HepG2 (cell line): ENCODE results near the gene DGAT2. TPM values are rescaled to one million over a fixed set of nuclear protein-coding genes. Genes with fewer than 3 reads are reported as not detected.

Experiments
- BORCS8-MEF2B ChIP-seq: sonication (generic); formaldehyde crosslinking; IDR thresholded peaks from 2 replicates; pipeline ENCODE4 v1.8.0; 2022; ENCODE audit warnings: mild to moderate bottlenecking, missing genetic modification reagents
- ERF ChIP-seq: IDR thresholded peaks from 2 replicates; pipeline ENCODE4 v1.6.1; 2018; ENCODE audit warnings: missing biosample characterization, missing genetic modification reagents
- HDAC1 ChIP-seq: sonication (generic); formaldehyde crosslinking; IDR thresholded peaks from 2 replicates; pipeline ENCODE4 v1.5.1; 2020; ENCODE audit warnings: mild to moderate bottlenecking, missing genetic modification reagents
- HINFP ChIP-seq: sonication (generic); formaldehyde crosslinking; IDR thresholded peaks from 2 replicates; pipeline ENCODE4 v1.4.0; 2020; ENCODE audit warnings: low read depth, mild to moderate bottlenecking, missing genetic modification reagents
- HOXD1 ChIP-seq: sonication (generic); formaldehyde crosslinking; IDR thresholded peaks from 2 replicates; pipeline ENCODE4 v1.5.0; 2020; ENCODE audit warnings: missing genetic modification reagents
- IRF1 ChIP-seq: sonication (generic); formaldehyde crosslinking; IDR thresholded peaks from 2 replicates; pipeline ENCODE4 v1.4.0; 2020; ENCODE audit warnings: low read depth, mild to moderate bottlenecking, missing genetic modification reagents
- JDP2 ChIP-seq: sonication (generic); formaldehyde crosslinking; IDR thresholded peaks from 2 replicates; pipeline ENCODE4 v1.8.1; 2022; ENCODE audit warnings: missing genetic modification reagents, borderline replicate concordance
- MIER2 ChIP-seq: IDR thresholded peaks from 2 replicates; pipeline ENCODE4 v1.6.1; 2016; ENCODE audit warnings: missing biosample characterization, missing genetic modification reagents
- PRDM15 ChIP-seq: sonication (generic); formaldehyde crosslinking; IDR thresholded peaks from 2 replicates; pipeline ENCODE4 v1.4.0; 2020; ENCODE audit warnings: missing genetic modification reagents
- SKI ChIP-seq: fragments of 450-650 bp; IDR thresholded peaks from one replicate; pipeline ENCODE4 v1.6.1; 2018; ENCODE audit warnings: mild to moderate bottlenecking; ENCODE audit not compliant: partially characterized antibody
- U2AF2 ChIP-seq: fragments of 200-400 bp; formaldehyde crosslinking; IDR thresholded peaks from 2 replicates; pipeline ENCODE4 v1.6.1; 2017; ENCODE audit warnings: low read depth, mild to moderate bottlenecking, low read length
- ZBTB7A ChIP-seq: sonication (generic); formaldehyde crosslinking; IDR thresholded peaks from 2 replicates; pipeline ENCODE4 v1.8.0; 2022; ENCODE audit warnings: mild to moderate bottlenecking, missing genetic modification reagents
- ZC3H13 ChIP-seq: sonication (generic); formaldehyde crosslinking; IDR thresholded peaks from 2 replicates; pipeline ENCODE4 v1.8.1; 2023; ENCODE audit warnings: mild to moderate bottlenecking, missing genetic modification reagents, moderate library complexity
- ZNF337 ChIP-seq: sonication (generic); formaldehyde crosslinking; IDR thresholded peaks from 2 replicates; pipeline ENCODE4 v1.5.1; 2020; ENCODE audit warnings: missing genetic modification reagents, low read depth, mild to moderate bottlenecking, borderline replicate concordance
- ZNF44 ChIP-seq: sonication (generic); formaldehyde crosslinking; IDR thresholded peaks from 2 replicates; pipeline ENCODE4 v1.5.1; 2020; ENCODE audit warnings: mild to moderate bottlenecking, missing genetic modification reagents
- ZNF549 ChIP-seq: sonication (generic); formaldehyde crosslinking; IDR thresholded peaks from 2 replicates; pipeline ENCODE4 v1.5.0; 2020; ENCODE audit warnings: missing genetic modification reagents
- ZNF614 ChIP-seq: IDR thresholded peaks from 2 replicates; pipeline ENCODE4 v1.6.1; 2018; ENCODE audit warnings: missing biosample characterization, missing genetic modification reagents, inconsistent platforms, borderline replicate concordance
- ZNF652 ChIP-seq: IDR thresholded peaks from 2 replicates; pipeline ENCODE4 v1.6.1; 2016; ENCODE audit warnings: low read depth, borderline replicate concordance
- ZNF7 ChIP-seq: IDR thresholded peaks from 2 replicates; pipeline ENCODE4 v1.6.1; 2016; ENCODE audit warnings: missing biosample characterization, missing genetic modification reagents
- ZNF878 ChIP-seq: sonication (generic); formaldehyde crosslinking; IDR thresholded peaks from 2 replicates; pipeline ENCODE4 v1.8.1; 2023; ENCODE audit warnings: mild to moderate bottlenecking, missing genetic modification reagents, moderate library complexity
- polyA plus RNA-seq, 8 experiments: library from polyadenylated mRNA; depleted of rRNA in 3 of 8; stranded (reverse) in 7 of 8; unstranded in 1 of 8; fragments of >200 nt; fragmentation: Illumina TruSeq in 4 of 8; extraction: Trizol in 4 of 8; gene quantifications; 2 replicates each; pipeline versions ENCODE4 v1.2.1 to v1.2.3, GENCODE V29; 2011 to 2016; ENCODE audit warnings: low read depth in 4 of 8, missing spikeins in 1 of 8, mixed read lengths in 1 of 8; ENCODE audit not compliant: insufficient read depth in 1 of 8
- total RNA-seq, 5 experiments: library from RNA; depleted of rRNA; stranded (reverse); fragments of >200 nt; fragmentation: Illumina TruSeq; extraction: Trizol; gene quantifications; 2 replicates each; pipeline ENCODE4 v1.2.3, GENCODE V29; 2016; ENCODE audit warnings: low read depth in 1 of 5
- TF ChIP-seq, protein P1 (sequence below): sonication (generic); formaldehyde crosslinking; IDR thresholded peaks from 2 replicates; pipeline ENCODE4 v1.5.0; 2020; ENCODE audit warnings: mild to moderate bottlenecking, missing genetic modification reagents, moderate library complexity
- TF ChIP-seq, protein P2 (sequence below): sonication (generic); formaldehyde crosslinking; IDR thresholded peaks from 2 replicates; pipeline ENCODE4 v1.4.0; 2020; ENCODE audit warnings: missing genetic modification reagents, low read depth, mild to moderate bottlenecking, borderline replicate concordance
- TF ChIP-seq, protein P3 (sequence below): IDR thresholded peaks from 2 replicates; pipeline ENCODE4 v1.6.1; 2016; ENCODE audit warnings: mild to moderate bottlenecking, missing biosample characterization, missing genetic modification reagents

The DGAT2 gene
- total and polyA plus RNA-seq, 2 of the 13 experiments (the other 11 are each of a cell fraction or from before 2014, with no cell fraction given) = 39.0 to 65.6 TPM

- TF ChIP-seq HDAC1 (CRISPR knock-in tag) = peak; percentile 59
- no peak for TF ChIP-seq HOXD1 (CRISPR knock-in tag)
- TF ChIP-seq ZNF878 (CRISPR knock-in tag) = no peak
- no peak for TF ChIP-seq HINFP (CRISPR knock-in tag)
- TF ChIP-seq, protein P1, sequence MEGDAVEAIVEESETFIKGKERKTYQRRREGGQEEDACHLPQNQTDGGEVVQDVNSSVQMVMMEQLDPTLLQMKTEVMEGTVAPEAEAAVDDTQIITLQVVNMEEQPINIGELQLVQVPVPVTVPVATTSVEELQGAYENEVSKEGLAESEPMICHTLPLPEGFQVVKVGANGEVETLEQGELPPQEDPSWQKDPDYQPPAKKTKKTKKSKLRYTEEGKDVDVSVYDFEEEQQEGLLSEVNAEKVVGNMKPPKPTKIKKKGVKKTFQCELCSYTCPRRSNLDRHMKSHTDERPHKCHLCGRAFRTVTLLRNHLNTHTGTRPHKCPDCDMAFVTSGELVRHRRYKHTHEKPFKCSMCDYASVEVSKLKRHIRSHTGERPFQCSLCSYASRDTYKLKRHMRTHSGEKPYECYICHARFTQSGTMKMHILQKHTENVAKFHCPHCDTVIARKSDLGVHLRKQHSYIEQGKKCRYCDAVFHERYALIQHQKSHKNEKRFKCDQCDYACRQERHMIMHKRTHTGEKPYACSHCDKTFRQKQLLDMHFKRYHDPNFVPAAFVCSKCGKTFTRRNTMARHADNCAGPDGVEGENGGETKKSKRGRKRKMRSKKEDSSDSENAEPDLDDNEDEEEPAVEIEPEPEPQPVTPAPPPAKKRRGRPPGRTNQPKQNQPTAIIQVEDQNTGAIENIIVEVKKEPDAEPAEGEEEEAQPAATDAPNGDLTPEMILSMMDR = no peak
- TF ChIP-seq IRF1 (CRISPR knock-in tag) = no peak
- TF ChIP-seq SKI = peak; percentile 85
- TF ChIP-seq, protein P2, sequence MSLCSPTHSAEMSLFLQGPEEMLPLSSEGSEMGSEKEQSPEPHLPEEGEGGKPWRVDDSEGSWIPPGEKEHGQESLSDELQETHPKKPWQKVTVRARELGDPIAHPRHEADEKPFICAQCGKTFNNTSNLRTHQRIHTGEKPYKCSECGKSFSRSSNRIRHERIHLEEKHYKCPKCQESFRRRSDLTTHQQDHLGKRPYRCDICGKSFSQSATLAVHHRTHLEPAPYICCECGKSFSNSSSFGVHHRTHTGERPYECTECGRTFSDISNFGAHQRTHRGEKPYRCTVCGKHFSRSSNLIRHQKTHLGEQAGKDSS = no peak
- TF ChIP-seq ZNF652 (CRISPR knock-in tag) = no peak
- TF ChIP-seq MIER2 (CRISPR knock-in tag) = no peak; the same call in 1 of the 2 replicates
- TF ChIP-seq ZNF44 (CRISPR knock-in tag) = no peak
- no peak for TF ChIP-seq ZNF337 (CRISPR knock-in tag)
- TF ChIP-seq ZNF614 = 0 out of 2 replicates have a peak, but pooled peaks have one; percentile 23
- TF ChIP-seq ZBTB7A (CRISPR knock-in tag) = no peak
- TF ChIP-seq JDP2 (CRISPR knock-in tag) = no peak
- no peak for TF ChIP-seq BORCS8-MEF2B
- no peak for TF ChIP-seq ZNF549
- no peak for TF ChIP-seq ZC3H13 (CRISPR knock-in tag)
- TF ChIP-seq ZNF7 (CRISPR knock-in tag) = no peak
- no peak for TF ChIP-seq PRDM15 (CRISPR knock-in tag)
- TF ChIP-seq ERF = peak; percentile 71; the same call in 1 of the 2 replicates
- TF ChIP-seq, protein P3, sequence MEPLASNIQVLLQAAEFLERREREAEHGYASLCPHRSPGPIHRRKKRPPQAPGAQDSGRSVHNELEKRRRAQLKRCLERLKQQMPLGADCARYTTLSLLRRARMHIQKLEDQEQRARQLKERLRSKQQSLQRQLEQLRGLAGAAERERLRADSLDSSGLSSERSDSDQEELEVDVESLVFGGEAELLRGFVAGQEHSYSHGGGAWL (CRISPR knock-in tag) = no peak
- TF ChIP-seq U2AF2 = no peak
Observed at GRCh38 chr11:75784085-75784478, 15.5 kb downstream of the DGAT2 start (continued).
